GM12865 (cell line): ENCODE measurements around the gene GNAS.
A peak's percentile ranks its signal among the peaks of the same experiment; 100 is the strongest.

Experiments
- DNase-seq: peaks from one replicate; pipeline ENCODE4 v3.0.0; 2010; ENCODE audit warnings: low read depth
- H3K4me3 ChIP-seq: 2 replicates; pipeline ENCODE4 v1.5.1; 2011; ENCODE audit warnings: mild to moderate bottlenecking, low read depth, low read length, control low read depth
- CTCF ChIP-seq: IDR thresholded peaks from 2 replicates; pipeline ENCODE4 v1.5.1; 2011; ENCODE audit warnings: low read length, control low read depth, low read depth, inconsistent platforms; ENCODE audit not compliant: insufficient read depth; ENCODE audit errors: missing control alignments

GNAS gene

GRCh38 chr20:58927490-58928061 lies 75.1 kb downstream of the GNAS start:
- no peak overlapping the region for H3K4me3 ChIP-seq
- DNase-seq, result no peak
- TF ChIP-seq CTCF, result no peak

- TF ChIP-seq CTCF, result no peak
- H3K4me3 ChIP-seq, result no peak overlapping the region
- no peak for DNase-seq
Measured at GRCh38 chr20:58930496-58930895, 78.0 kb downstream of the GNAS start.

DNA sequence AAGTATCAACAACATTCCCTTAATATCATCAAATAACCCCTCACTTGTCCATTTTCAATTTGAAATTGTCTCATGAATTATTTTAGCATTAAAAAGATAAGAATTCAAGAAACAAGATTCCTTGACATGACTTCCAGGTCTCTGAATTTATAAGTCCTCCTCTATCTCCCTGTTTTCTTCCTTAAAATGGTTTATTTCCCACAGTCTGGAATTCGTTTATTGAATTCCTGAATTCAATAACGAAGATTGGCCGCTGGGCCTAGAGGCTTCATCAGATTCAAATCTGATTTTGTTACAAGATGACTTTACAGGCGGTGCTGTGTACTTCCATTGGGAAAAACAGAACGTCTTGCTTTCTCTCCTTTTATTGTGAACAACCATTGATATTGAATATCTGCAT lies 79.7 kb downstream of the GNAS start:
- no peak for TF ChIP-seq CTCF
- no peak for DNase-seq
- no peak overlapping the region for H3K4me3 ChIP-seq

DNA sequence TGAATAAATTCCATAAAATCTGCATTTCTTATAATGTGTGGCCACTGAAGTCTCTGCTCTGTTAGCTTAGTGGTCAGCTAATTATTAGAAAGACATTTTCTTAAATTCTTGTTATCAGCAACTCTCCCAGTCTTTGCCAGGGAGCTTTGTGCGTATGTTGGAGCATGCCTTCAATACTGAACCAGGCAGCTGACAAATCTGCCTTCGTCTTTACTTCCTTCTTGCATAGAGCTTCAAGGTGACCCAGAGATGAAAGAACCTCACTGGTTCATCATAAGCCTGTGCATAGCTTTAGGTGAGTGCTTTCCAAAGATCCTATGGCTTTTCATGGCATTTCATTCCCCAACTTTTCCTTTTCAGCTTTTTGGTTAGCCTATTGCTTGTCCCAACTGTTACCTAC lies 85.6 kb downstream of the GNAS start:
- TF ChIP-seq CTCF, result no peak
- no peak for DNase-seq
- H3K4me3 ChIP-seq, result no peak overlapping the region

- no peak for TF ChIP-seq CTCF
- peak; percentile 25 for DNase-seq
- no peak overlapping the region for H3K4me3 ChIP-seq
Measured at GRCh38 chr20:58938541-58938940, 86.0 kb downstream of the GNAS start.

DNA sequence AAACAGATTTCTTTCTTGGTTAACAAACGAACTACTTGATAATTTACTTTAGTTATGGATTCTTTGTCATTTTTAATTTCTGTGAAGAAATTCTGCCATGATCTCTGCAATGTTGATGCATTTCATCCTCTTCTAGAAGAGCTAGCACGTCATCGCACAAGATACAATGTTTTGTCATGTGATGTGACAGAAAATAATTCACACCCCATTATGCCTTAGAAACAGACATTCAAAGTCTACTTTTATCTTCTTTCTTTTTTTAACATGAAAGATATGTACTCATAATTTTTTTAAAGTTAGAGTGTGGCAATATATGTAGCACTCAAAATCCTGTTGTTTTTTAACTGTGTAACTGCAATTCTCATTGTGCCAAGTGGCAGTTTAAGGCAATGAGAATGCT lies 89.0 kb downstream of the GNAS start:
- no peak for DNase-seq

More for the DNA sequence above, 89.0 kb downstream of the GNAS start:
- TF ChIP-seq CTCF, result no peak
- no peak overlapping the region for H3K4me3 ChIP-seq
